Measurements from ENCODE around the gene PRSS1.

The PRSS1 gene

GRCh38 chr7:142792593-142792992 lies 43.3 kb downstream of the PRSS1 start:
- DNase-seq (ENCODE audit: low spot score) = no peak

DNA sequence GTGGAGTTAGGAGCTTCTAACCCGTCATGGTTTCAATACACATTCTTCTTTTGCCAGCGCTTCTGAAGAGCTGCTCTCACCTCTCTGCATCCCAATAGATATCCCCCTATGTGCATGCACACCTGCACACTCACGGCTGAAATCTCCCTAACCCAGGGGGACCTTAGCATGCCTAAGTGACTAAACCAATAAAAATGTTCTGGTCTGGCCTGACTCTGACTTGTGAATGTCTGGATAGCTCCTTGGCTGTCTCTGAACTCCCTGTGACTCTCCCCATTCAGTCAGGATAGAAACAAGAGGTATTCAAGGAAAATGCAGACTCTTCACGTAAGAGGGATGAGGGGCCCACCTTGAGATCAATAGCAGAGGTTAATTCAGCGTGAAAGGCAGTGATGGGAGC lies 43.9 kb downstream of the PRSS1 start:
- no peak for DNase-seq (ENCODE audit: low spot score)

- no peak for DNase-seq (ENCODE audit: low spot score)
Observed at GRCh38 chr7:142795339-142795863, 46.1 kb downstream of the PRSS1 start.

GRCh38 chr7:142796001-142796500 lies 46.8 kb downstream of the PRSS1 start:
- no peak for DNase-seq (ENCODE audit: low spot score)

DNA sequence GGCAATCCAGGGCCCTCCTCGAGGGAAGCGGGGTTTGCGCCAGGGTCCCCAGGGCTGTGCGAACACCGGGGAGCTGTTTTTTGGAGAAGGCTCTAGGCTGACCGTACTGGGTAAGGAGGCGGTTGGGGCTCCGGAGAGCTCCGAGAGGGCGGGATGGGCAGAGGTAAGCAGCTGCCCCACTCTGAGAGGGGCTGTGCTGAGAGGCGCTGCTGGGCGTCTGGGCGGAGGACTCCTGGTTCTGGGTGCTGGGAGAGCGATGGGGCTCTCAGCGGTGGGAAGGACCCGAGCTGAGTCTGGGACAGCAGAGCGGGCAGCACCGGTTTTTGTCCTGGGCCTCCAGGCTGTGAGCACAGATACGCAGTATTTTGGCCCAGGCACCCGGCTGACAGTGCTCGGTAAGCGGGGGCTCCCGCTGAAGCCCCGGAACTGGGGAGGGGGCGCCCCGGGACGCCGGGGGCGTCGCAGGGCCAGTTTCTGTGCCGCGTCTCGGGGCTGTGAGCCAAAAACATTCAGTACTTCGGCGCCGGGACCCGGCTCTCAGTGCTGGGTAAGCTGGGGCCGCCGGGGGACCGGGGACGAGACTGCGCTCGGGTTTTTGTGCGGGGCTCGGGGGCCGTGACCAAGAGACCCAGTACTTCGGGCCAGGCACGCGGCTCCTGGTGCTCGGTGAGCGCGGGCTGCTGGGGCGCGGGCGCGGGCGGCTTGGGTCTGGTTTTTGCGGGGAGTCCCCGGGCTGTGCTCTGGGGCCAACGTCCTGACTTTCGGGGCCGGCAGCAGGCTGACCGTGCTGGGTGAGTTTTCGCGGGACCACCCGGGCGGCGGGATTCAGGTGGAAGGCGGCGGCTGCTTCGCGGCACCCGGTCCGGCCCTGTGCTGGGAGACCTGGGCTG lies 47.5 kb downstream of the PRSS1 start:
- DNase-seq (ENCODE audit: low spot score) = no peak

GRCh38 chr7:142797391-142798377 lies 48.4 kb downstream of the PRSS1 start:
- DNase-seq (ENCODE audit: low spot score) = no peak

- no peak for DNase-seq (ENCODE audit: low spot score)
Observed at GRCh38 chr7:142798451-142799436, 49.5 kb downstream of the PRSS1 start.

DNA sequence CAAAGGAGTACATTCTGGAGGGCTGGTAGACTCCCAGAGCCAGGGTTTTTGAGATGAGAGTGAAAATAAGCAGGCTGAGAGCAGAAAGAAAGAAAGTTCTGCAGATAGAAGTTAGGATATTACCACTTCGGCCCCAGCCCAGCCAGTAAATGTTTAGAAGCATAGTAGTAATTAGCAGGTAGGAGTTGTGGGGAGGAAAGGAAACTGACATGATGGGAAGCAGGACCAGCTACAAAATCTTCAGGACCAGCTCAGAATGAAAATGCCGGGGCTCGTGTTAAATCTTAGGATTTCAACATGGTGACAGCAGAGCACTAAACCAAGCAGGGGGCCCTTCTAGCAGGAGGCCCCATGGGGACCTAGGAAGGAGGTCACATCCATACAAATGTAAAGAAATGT lies 50.2 kb downstream of the PRSS1 start:
- no peak for DNase-seq (ENCODE audit: low spot score)

DNA sequence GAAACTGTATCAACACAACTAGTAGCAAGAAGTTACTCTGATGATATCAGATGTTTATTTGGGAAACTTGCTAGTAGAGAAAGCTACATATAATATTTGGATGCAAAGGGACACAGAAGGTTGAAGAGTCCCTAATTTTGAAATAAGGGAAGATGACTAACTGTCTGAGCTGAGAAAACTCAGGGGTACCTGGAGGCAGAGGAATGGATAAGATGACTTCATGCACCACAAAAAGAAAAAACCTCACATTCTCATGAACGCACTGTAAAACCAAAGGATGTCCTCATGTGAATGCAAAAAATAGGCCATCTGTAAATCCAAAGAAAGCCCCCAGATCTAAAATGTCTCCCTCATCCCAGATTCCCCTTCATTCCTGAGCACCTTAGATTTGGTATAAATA lies 50.8 kb downstream of the PRSS1 start:
- no peak for DNase-seq (ENCODE audit: low spot score)

DNA sequence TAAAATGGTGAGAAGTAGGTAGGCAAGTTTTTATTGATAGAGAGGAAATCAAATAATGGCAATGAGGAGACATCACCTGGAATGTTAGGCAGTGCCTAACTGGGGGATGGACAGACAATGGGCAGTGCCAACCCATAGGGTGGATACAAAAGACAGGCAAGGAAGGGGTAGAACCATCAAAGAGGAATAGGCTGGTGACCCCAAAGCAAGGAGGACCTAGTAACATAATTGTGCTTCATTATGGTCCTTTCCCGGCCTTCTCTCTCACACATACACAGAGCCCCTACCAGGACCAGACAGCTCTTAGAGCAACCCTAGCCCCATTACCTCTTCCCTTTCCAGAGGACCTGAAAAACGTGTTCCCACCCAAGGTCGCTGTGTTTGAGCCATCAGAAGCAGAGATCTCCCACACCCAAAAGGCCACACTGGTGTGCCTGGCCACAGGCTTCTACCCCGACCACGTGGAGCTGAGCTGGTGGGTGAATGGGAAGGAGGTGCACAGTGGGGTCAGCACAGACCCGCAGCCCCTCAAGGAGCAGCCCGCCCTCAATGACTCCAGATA lies 51.5 kb downstream of the PRSS1 start:
- no peak for DNase-seq (ENCODE audit: low spot score)

GRCh38 chr7:142801601-142802295 lies 52.5 kb downstream of the PRSS1 start:
- DNase-seq (ENCODE audit: low spot score) = no peak

DNA sequence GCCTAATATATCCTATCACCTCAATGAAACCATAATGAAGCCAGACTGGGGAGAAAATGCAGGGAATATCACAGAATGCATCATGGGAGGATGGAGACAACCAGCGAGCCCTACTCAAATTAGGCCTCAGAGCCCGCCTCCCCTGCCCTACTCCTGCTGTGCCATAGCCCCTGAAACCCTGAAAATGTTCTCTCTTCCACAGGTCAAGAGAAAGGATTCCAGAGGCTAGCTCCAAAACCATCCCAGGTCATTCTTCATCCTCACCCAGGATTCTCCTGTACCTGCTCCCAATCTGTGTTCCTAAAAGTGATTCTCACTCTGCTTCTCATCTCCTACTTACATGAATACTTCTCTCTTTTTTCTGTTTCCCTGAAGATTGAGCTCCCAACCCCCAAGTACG lies 53.0 kb downstream of the PRSS1 start:
- no peak for DNase-seq (ENCODE audit: low spot score)

Small RNA genes within 50 kb of the gene (small RNA-seq; reads per million reads assigned to genes)
- gene TRBD1 (0 reads per million in 2 experiments), gene TRBJ1-1 (0 reads per million in 2 experiments), gene TRBJ1-2 (0 reads per million in 2 experiments), gene TRBJ1-3 (0 reads per million in 2 experiments), gene TRBJ1-4 (0 reads per million in 2 experiments), gene TRBJ1-5 (0 reads per million in 2 experiments), gene TRBJ1-6 (0 reads per million in 2 experiments), gene TRBJ2-1 (0 reads per million in 2 experiments), gene TRBJ2-2 (0 reads per million in 2 experiments), gene TRBJ2-2P (0 reads per million in 2 experiments), gene TRBJ2-3 (0 reads per million in 2 experiments), gene TRBJ2-4 (0 reads per million in 2 experiments), gene TRBJ2-5 (0 reads per million in 2 experiments), gene TRBJ2-6 (0 reads per million in 2 experiments), gene TRBJ2-7 (0 reads per million in 2 experiments)
